ENCODE measurements around the gene UGT1A9. TPM values are rescaled to one million over a fixed set of nuclear protein-coding genes. Genes with fewer than 3 reads are reported as not detected.

Gene UGT1A9
- total RNA-seq, 1 donor, result not detected

DNA sequence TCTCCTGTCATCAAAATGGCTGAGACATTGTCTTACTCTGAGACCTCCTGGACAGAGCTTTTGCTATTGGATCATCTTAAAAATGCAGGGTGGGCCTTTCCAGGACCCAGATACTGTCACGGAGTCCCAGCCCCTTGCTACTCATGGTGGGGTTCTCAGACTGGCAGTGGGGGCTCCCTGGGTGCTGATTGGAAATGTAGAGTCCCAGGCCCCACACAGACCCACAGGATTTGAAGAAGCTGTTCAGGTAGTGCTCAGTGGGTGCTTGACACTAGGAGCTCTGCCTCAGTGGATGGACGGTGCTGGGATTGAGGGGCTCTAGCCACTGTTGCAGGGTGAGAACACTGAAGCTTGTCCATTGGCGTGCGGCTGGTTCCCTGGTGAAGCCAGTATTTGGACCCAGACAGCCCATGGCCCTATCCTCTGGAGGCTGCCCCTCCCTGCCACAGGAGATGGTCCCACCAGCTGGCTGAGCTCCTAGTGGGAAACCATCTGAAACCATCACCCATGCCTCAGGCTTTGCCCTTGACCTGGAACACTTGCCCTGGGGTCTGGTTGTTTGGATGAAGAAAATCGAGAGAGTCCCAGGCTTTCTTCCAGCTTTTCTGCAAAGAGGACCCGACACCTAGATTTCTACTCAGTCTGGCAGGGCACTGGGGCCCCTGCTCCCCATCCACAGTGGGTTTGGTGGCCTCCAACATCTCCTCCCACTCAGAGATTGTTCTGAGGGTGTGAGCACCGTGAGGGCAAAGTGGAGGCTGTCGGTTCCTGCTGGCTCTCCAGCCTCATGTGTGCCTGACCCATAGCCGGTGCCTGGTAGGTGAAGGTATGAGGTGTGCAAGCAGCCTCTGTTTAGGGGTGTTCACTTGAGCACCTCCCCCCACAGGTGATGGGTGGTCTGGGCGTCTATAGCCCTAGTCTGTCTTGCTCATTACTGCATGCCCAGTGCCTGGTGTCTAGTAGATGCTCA lies 136.6 kb downstream of the UGT1A9 start:
- TF ChIP-seq, protein P1, sequence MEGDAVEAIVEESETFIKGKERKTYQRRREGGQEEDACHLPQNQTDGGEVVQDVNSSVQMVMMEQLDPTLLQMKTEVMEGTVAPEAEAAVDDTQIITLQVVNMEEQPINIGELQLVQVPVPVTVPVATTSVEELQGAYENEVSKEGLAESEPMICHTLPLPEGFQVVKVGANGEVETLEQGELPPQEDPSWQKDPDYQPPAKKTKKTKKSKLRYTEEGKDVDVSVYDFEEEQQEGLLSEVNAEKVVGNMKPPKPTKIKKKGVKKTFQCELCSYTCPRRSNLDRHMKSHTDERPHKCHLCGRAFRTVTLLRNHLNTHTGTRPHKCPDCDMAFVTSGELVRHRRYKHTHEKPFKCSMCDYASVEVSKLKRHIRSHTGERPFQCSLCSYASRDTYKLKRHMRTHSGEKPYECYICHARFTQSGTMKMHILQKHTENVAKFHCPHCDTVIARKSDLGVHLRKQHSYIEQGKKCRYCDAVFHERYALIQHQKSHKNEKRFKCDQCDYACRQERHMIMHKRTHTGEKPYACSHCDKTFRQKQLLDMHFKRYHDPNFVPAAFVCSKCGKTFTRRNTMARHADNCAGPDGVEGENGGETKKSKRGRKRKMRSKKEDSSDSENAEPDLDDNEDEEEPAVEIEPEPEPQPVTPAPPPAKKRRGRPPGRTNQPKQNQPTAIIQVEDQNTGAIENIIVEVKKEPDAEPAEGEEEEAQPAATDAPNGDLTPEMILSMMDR (IDR thresholded peaks at IDR 0.05; ENCODE audit: insufficient read depth, low read depth, low read length), result no peak
- H3K4me3 ChIP-seq (ENCODE audit: low read depth, low read length), result no peak overlapping the region
- no peak for DNase-seq (ENCODE audit: low read depth)

DNA sequence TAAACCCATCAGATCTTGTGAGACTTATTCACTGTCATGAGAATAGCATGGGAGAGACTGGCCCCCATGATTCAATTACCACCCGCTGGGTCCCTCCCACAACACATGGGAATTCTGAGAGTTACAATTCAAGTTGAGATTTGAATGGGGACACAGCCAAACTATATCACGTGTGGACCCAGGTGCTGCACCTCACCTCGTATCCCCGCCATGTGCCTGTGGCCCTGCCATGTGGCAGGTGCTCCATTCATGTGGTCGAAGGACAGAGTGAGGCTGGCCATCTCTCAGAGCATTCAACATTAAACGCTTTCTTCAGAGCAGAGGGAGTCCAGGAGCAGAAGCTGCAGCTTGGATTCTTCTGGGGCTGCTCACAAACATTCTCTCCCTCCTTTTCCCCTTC lies 138.7 kb downstream of the UGT1A9 start:
- no peak for DNase-seq (ENCODE audit: low read depth)
- no peak overlapping the region for H3K4me3 ChIP-seq (ENCODE audit: low read depth, low read length)
- TF ChIP-seq, protein P1 (IDR thresholded peaks at IDR 0.05; ENCODE audit: insufficient read depth, low read depth, low read length), result no peak

DNA sequence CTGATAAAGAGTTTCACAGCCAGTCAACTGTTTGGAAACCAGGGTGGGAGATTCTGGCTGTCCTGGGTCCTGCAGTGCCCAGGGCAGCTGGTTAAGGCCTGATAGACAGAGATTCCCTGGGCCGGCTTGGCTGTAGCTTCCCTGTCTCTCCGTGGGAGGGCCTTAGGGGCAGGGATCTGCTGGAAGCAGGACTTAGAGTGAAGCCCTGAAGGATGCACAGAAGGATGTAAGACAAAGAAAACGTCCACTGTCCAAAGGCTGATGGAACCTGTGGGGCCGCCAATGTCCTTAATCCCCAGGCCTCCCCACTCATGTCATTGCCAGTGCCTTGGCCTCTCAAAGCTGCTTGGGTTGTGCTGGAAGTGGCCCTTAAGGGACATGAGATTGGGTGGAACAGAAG lies 139.4 kb downstream of the UGT1A9 start:
- H3K4me3 ChIP-seq (ENCODE audit: low read depth, low read length), result no peak overlapping the region
- TF ChIP-seq, protein P1 (IDR thresholded peaks at IDR 0.05; ENCODE audit: insufficient read depth, low read depth, low read length), result no peak
- no peak for DNase-seq (ENCODE audit: low read depth)

DNA sequence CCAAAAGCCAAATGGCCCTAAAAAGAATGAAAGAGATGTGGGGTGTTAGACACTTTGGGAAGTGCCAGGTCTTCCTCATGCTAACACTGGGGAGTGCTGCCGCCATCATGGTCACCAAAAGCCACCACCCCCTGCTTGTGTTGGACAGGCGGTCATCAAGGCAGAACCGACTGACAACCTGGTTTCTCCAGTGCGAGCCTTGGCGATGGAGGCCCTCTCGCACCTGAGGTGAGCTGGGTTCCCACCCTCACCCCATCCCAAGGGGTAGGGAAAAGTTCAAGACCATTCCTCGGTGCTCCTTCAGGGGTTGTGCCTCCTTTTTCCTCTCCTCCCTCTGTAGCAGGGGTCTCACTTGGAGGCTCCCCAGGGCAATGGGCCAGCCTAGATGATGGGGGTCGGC lies 140.0 kb downstream of the UGT1A9 start:
- H3K4me3 ChIP-seq (ENCODE audit: low read depth, low read length), result no peak overlapping the region
- no peak for DNase-seq (ENCODE audit: low read depth)
- TF ChIP-seq, protein P1 (IDR thresholded peaks at IDR 0.05; ENCODE audit: insufficient read depth, low read depth, low read length), result no peak

DNA sequence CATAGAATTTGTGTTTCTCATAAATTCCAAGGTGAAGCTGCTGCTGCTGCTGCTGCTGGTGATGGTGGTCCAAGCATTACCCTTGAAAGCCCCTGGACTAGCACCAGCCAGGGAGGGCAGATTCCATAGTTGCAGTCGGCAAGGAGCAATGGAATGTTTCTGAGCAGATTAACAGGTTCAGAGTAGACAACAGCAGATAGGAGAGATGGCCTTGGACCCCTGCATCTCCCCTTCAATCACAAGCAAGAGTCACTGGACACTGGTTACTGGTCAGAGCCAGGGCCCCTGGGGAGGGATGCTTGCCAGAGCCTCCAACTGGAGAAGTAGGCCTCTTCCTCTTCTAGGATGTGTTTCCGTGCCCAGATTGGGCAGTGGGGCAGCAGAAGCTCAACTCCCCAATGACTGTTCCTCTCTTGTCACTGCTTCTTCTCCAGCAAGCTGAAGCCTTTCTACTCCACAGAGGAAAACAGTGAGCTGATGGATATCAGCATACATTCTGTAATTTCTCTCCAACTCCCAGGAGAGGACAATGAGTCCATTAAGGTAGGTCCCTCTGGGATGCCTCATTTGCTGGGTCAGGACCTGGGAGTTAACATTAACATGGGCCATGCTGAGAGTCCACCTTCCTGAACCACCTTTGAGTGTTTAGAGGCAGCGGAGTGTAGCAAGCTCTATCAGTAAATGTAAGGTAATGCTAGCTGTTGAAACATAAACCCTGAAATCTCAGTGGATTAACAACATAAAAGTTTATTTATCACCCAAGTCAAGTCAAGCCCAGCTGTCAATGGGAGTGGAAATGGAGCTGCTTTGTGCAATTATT lies 141.7 kb downstream of the UGT1A9 start:
- no peak overlapping the region for H3K4me3 ChIP-seq (ENCODE audit: low read depth, low read length)
- TF ChIP-seq, protein P1 (IDR thresholded peaks at IDR 0.05; ENCODE audit: insufficient read depth, low read depth, low read length), result no peak
- DNase-seq (ENCODE audit: low read depth), result no peak

DNA sequence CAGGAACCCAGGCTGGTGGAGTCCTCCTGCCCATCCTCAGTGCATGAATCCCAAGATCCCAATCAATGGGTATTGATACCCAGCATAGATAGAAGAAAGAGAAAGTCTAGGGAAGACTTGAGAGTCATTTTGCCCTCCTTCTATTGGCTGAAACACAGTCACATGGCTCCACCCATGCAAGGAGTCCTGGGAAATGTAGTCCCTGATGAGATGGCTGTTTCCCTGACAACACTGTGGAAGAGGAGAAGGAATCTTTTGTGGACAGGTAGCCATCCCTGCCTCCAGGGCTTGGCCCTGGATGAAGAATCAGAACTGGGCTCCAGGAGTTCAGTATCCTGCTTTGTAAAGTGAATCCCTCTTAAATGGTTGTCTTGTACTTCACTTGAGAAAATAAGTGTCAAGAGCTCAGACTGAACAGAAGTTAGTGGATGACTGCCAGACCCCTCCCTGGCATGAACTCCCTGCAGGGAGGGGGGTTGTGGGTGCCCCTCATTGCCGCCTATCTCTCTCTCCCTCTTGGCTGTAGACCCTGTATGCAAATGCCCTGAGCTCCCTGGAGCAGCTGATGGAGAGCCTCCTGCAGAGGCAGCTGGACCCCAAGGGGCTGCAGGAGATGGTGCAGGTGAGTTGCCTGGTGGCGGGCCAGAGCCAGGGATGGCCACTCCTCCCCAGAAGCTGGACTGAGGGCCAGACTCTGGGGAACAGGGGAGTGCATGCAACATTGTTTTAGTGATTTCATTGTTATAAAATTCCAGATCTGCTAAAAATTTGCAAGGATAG lies 142.5 kb downstream of the UGT1A9 start:
- no peak for DNase-seq (ENCODE audit: low read depth)
- TF ChIP-seq, protein P1 (IDR thresholded peaks at IDR 0.05; ENCODE audit: insufficient read depth, low read depth, low read length), result no peak

More for the DNA sequence above, 142.5 kb downstream of the UGT1A9 start:
- H3K4me3 ChIP-seq (ENCODE audit: low read depth, low read length), result no peak overlapping the region
